Endothelial cell of umbilical vein (primary cell): Measurements from ENCODE around the gene CRHR1. TPM values are rescaled to one million over a fixed set of nuclear protein-coding genes. Genes with fewer than 3 reads are reported as not detected.

ENCODE experiments used
- BruUV-seq: library from RNA; stranded (reverse); fragments of 400-500 nt; replicated peaks from 2 replicates; lab custom pipeline; 2021; lab: Mats Ljungman, UMichigan
- CTCF ChIA-PET: fragments of 300-600, 350-600 bp; sonication (Branson Sonifier 250); formaldehyde crosslinking; loops from one replicate; lab custom pipeline; 2021; ENCODE audit warnings: antibody characterized with exemption, inconsistent platforms; lab: Charles Lee
- POLR2A ChIA-PET: fragments of 300-600, 350-600 bp; sonication (Branson Sonifier 250); formaldehyde crosslinking; loops from one replicate; lab custom pipeline; 2021; ENCODE audit warnings: antibody characterized with exemption, inconsistent platforms; lab: Charles Lee
- DNase-seq: peaks from one replicate; pipeline ENCODE4 v3.0.0-alpha.2; 2011; ENCODE audit warnings: low read depth, low spot score
- FAIRE-seq: peaks from 2 replicates; lab custom pipeline; 2011; peaks lifted over from hg19 to GRCh38; lab: Jason Lieb, UNC
- H2AFZ ChIP-seq: 2 replicates; pipeline ENCODE4 v1.6.0; 2012; ENCODE audit warnings: low read depth, low read length, control low read depth, inconsistent platforms
- H3K27ac ChIP-seq: 2 replicates; pipeline ENCODE4 v1.5.1; 2011; ENCODE audit warnings: low read depth, mild to moderate bottlenecking, control low read depth, low read length, moderate library complexity; ENCODE audit not compliant: insufficient read depth
- H3K27me3 ChIP-seq, 2 experiments: 2 replicates each; pipeline versions ENCODE4 v1.6.0 to v1.6.1; 2011; ENCODE audit warnings: low read length in 2 of 2, mixed read lengths in 1 of 2; ENCODE audit not compliant: control insufficient read depth in 2 of 2, insufficient read depth in 2 of 2
- H3K36me3 ChIP-seq, 2 experiments: 2 replicates in 1 of 2; 3 replicates in 1 of 2; pipeline ENCODE4 v1.5.1; 2011; ENCODE audit warnings: low read length in 2 of 2, mild to moderate bottlenecking in 1 of 2, moderate library complexity in 1 of 2; ENCODE audit not compliant: control insufficient read depth in 2 of 2, insufficient read depth in 2 of 2; ENCODE audit errors: extremely low read depth in 1 of 2
- H3K4me1 ChIP-seq: 3 replicates; pipeline ENCODE4 v1.5.1; 2011; ENCODE audit warnings: mild to moderate bottlenecking, low read length; ENCODE audit not compliant: control insufficient read depth, insufficient read depth; ENCODE audit errors: extremely low read depth
- H3K4me2 ChIP-seq: 2 replicates; pipeline ENCODE4 v1.6.1; 2011; ENCODE audit warnings: low read length, control low read depth, mixed read lengths; ENCODE audit not compliant: insufficient read depth
- H3K4me3 ChIP-seq, 3 experiments: fragments of 200-600 bp in 1 of 3; sonication (generic), shearing (Covaris generic) in 1 of 3; replicated peaks in 1 of 3; 2 replicates each; pipeline ENCODE4 v1.5.1; 2011 to 2016; ENCODE audit warnings: control low read depth in 3 of 3, low read length in 3 of 3, mild to moderate bottlenecking in 2 of 3, inconsistent platforms in 1 of 3, low read depth in 1 of 3, moderate library complexity in 1 of 3; ENCODE audit not compliant: insufficient read depth in 1 of 3
- H3K79me2 ChIP-seq: 2 replicates; pipeline ENCODE4 v1.6.0; 2012; ENCODE audit warnings: low read length, inconsistent platforms; ENCODE audit not compliant: control insufficient read depth, insufficient read depth
- H3K9ac ChIP-seq: replicated peaks from 2 replicates; pipeline ENCODE3; 2011; ENCODE audit warnings: low read length, control low read depth; ENCODE audit not compliant: insufficient read depth; ENCODE audit errors: extremely low read depth
- H3K9me1 ChIP-seq: replicated peaks from 3 replicates; pipeline ENCODE4 v1.6.0; 2011; ENCODE audit warnings: mild to moderate bottlenecking, low read length; ENCODE audit not compliant: control insufficient read depth, insufficient read depth; ENCODE audit errors: extremely low read depth
- H3K9me3 ChIP-seq: replicated peaks from 2 replicates; pipeline ENCODE4 v1.5.1; 2012; ENCODE audit warnings: low read length, inconsistent platforms; ENCODE audit not compliant: control insufficient read depth, insufficient read depth
- H4K20me1 ChIP-seq: replicated peaks from 2 replicates; pipeline ENCODE3; 2011; ENCODE audit warnings: mild to moderate bottlenecking, low read length; ENCODE audit not compliant: control insufficient read depth, insufficient read depth; ENCODE audit errors: extremely low read depth
- GATA2 ChIP-seq: IDR thresholded peaks from 2 replicates; pipeline ENCODE4 v1.7.0; 2011; ENCODE audit warnings: low read depth, mild to moderate bottlenecking, moderate library complexity, mixed read lengths, low read length; ENCODE audit not compliant: insufficient read length, insufficient read depth
- MYC ChIP-seq: IDR thresholded peaks from one replicate; pipeline ENCODE4 v1.6.1; 2011; ENCODE audit warnings: mild to moderate bottlenecking, low read depth, low read length
- dilution Hi-C: fragments of 300-500 bp; cut with MboI; formaldehyde crosslinking; loops from one replicate; pipeline ENCODE4 v1.15.0; 2019; ENCODE audit warnings: low sequenced_read_pairs; ENCODE audit not compliant: extremely low pct_ligation_motif_present
- intact Hi-C: fragments of 100-400 bp; cut with micrococcal nuclease; formaldehyde crosslinking; loops from one replicate; pipeline ENCODE4 v1.10.0; 2022
- polyA plus RNA-seq, 4 experiments: library from polyadenylated mRNA; depleted of rRNA in 3 of 4; stranded (reverse) in 3 of 4; unstranded in 1 of 4; fragments of >200 nt; gene quantifications; 2 replicates each; pipeline versions ENCODE4 v1.2.1 to v1.2.3, GENCODE V29; 2011 to 2012; ENCODE audit warnings: missing spikeins in 1 of 4
- total RNA-seq: library from RNA; stranded (reverse); gene quantifications from 2 replicates; pipeline ENCODE4 v1.2.3, GENCODE V29; 2021
- TF ChIP-seq, protein P1 (sequence below), 2 donors: IDR thresholded peaks; 1 replicate in 1 of 2; 2 replicates in 1 of 2; pipeline ENCODE4 v1.5.1; 2011; ENCODE audit warnings: low read length in 2 of 2, mild to moderate bottlenecking in 2 of 2, moderate library complexity in 2 of 2, control low read depth in 1 of 2, inconsistent platforms in 1 of 2, low read depth in 1 of 2; ENCODE audit not compliant: insufficient read depth in 1 of 2; ENCODE audit errors: extremely low read depth in 1 of 2
- TF ChIP-seq, protein P2 (sequence below): IDR thresholded peaks from 2 replicates; pipeline ENCODE4 v1.6.1; 2011; ENCODE audit not compliant: insufficient read depth, insufficient read length

The CRHR1 gene
- total and polyA plus RNA-seq, 2 donors (not counting 3 experiments of a cell fraction or from before 2014, with no cell fraction given), result not detected

DNA sequence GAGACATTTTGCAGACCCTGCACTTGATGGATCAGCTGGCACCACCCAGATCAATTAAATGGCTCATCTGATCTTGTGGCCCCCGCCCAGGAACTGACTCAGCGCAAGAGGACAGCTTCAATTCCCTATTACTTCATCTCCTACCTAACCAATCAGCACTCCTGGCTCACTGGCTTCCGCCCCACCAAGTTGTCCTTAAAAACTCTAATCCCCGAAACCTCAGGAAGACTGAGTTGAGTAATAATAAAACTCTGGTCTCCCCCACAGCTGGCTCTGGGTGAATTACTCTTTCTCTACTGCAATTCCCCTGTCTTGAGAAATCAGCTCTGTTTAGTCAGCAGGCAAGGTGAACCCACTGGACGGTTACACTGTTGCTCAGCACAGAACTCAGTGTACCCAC is 84.2 kb downstream of the CRHR1 start:
- no peak overlapping the region for H3K4me3 ChIP-seq
- H3K79me2 ChIP-seq, result no peaks in the 10 kb centered on the region
- no peaks in the 10 kb centered on the region for H3K4me1 ChIP-seq
- BruUV-seq, result no TSS peak
- TF ChIP-seq GATA2 (no peak), MYC (no peak)
- TF ChIP-seq, protein P1, sequence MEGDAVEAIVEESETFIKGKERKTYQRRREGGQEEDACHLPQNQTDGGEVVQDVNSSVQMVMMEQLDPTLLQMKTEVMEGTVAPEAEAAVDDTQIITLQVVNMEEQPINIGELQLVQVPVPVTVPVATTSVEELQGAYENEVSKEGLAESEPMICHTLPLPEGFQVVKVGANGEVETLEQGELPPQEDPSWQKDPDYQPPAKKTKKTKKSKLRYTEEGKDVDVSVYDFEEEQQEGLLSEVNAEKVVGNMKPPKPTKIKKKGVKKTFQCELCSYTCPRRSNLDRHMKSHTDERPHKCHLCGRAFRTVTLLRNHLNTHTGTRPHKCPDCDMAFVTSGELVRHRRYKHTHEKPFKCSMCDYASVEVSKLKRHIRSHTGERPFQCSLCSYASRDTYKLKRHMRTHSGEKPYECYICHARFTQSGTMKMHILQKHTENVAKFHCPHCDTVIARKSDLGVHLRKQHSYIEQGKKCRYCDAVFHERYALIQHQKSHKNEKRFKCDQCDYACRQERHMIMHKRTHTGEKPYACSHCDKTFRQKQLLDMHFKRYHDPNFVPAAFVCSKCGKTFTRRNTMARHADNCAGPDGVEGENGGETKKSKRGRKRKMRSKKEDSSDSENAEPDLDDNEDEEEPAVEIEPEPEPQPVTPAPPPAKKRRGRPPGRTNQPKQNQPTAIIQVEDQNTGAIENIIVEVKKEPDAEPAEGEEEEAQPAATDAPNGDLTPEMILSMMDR (IDR thresholded peaks at IDR 0.05; ENCODE audit: extremely low read depth in 1 of 2, insufficient read depth in 1 of 2, low read depth in 1 of 2, low read length in 2 of 2), result no peak
- TF ChIP-seq, protein P2, sequence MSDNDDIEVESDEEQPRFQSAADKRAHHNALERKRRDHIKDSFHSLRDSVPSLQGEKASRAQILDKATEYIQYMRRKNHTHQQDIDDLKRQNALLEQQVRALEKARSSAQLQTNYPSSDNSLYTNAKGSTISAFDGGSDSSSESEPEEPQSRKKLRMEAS, result no peak
- ChIA-PET POLR2A (no interaction called here), CTCF (interaction anchor here (1.2 kb wide), 1 partner anchor 228 kb away, joined by 5 read pairs; no protein-coding TSS in a partner anchor)
- H3K27me3 ChIP-seq, result peaks cover 4 to 5% of the 10 kb centered on the region in 2 experiments
- H3K27ac ChIP-seq, result no peak overlapping the region
- no peak overlapping the region for H3K4me2 ChIP-seq
- H3K9ac ChIP-seq, result no peak overlapping the region
- no peaks in the 10 kb centered on the region for H4K20me1 ChIP-seq
- H3K9me1 ChIP-seq, result no peaks in the 10 kb centered on the region
- no peaks in the 10 kb centered on the region for H3K9me3 ChIP-seq
- FAIRE-seq, result no peak
- no peak for DNase-seq
- no peaks in the 10 kb centered on the region for H3K36me3 ChIP-seq
- intact Hi-C loops, result no loop called here
- H2AFZ ChIP-seq, result no peak overlapping the region
- dilution Hi-C loops, result no loop called here
